ENCODE data around the gene NOP16.
A peak's percentile ranks its signal among the peaks of the same experiment; 100 is the strongest.

Gene NOP16

DNA sequence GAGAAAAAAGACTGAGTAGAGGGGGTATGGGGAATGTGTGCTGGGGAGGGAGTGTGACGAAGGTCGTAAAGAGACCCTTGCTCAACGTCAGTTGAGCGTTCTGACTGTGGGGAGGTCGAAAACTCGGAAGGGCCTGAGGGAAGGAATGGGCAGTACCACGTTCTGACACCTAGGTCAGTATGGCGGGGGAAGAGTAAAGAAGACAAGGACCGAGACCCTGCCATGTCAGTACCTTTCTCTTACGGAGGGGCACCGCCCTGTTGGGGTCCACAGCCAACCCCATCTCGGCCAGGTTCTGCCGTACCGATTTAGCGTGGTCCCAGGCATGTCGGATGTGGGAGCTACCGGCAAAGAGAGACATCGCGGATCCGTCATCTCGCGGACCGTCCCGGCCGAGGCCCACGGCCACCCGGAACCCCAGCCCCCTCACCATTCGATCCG is 375 bp downstream of the NOP16 start:
- H3K27me3 ChIP-seq (ENCODE audit: low read depth): no peaks in the 10 kb centered on the region
- H3K4me1 ChIP-seq: peaks cover 4% of the 10 kb centered on the region; the same call in 1 of the 2 replicates

DNA sequence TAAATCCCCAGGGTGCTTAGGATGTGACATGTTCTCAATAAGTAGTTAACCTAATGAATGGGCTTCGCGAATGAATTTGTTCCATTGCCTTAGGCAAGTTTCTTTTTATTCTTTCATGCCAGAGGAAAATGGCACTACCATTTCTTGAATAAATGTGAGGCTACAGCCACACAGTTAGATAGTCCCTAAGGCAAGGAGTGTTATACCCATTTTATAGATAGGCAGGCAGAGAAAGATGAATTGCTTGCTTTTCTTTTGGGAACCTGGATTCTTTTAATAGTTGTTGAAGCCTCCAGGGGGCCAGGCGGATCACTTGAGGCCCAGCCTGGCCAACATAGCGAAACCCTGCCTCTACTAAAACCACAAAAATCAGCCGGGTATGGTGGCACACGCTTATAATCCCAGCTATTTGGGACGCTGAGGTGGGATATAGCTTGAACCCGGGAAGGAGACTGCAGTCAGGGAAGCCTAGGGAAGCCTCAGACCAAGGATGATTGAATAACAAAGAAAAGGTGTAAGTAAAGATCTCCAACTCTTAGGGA is 943 bp downstream of the NOP16 start:
- Histone ChIP-seq H3K36me3 (replicated peaks) (peaks cover 56% of the 10 kb centered on the region), H3K9me3 (no peaks in the 10 kb centered on the region)

More for the DNA sequence above, 375 bp downstream of the NOP16 start:
- Histone ChIP-seq H3K36me3 (replicated peaks) (peaks cover 52% of the 10 kb centered on the region), H3K9me3 (no peaks in the 10 kb centered on the region), H3K4me3 (peak overlapping the region; percentile 73)
- in situ Hi-C loops (cut with MboI; ENCODE audit: low sequenced_read_pairs): no loop called here
- peak; percentile 34 to 52 for DNase-seq (ENCODE audit: low spot score in 2 of 2)

DNA sequence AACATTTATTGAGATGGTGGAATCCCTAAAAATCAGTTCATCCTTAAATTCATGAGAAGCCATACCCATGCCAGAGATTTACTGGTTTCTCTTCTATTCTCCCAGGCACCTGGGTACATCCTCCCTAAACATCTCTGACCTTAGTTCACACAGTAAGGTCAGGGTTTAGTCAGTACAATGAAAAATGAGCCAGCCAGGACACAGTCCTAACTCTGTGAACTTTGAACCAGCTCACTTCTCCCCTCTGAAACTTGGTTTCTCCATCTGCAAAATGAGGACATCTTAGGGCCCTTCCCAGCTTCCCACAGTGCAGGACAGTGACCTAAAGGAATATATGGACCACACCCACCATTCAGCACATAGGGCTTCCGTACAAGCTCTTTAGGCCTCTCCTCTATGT is 1.9 kb downstream of the NOP16 start:
- in situ Hi-C loops (cut with MboI; ENCODE audit: low sequenced_read_pairs): no loop called here
- peaks cover 4% of the 10 kb centered on the region; the same call in 1 of the 2 replicates for H3K4me1 ChIP-seq
- DNase-seq (ENCODE audit: low spot score in 2 of 2): no peak
- H3K9me3 ChIP-seq: no peaks in the 10 kb centered on the region
- peak overlapping the region; percentile 73; the same call in 1 of the 2 replicates for H3K4me3 ChIP-seq
- H3K27me3 ChIP-seq (ENCODE audit: low read depth): no peaks in the 10 kb centered on the region
- peaks cover 59% of the 10 kb centered on the region for H3K36me3 ChIP-seq (replicated peaks)

More for the DNA sequence above, 943 bp downstream of the NOP16 start:
- Histone ChIP-seq H3K4me3 (peak overlapping the region; percentile 73), H3K4me1 (peaks cover 4% of the 10 kb centered on the region; the same call in 1 of the 2 replicates), H3K27me3 (ENCODE audit: low read depth) (no peaks in the 10 kb centered on the region)
- DNase-seq (ENCODE audit: low spot score in 2 of 2): peak in 1 of 2 experiments; percentile 40
- in situ Hi-C loops (cut with MboI; ENCODE audit: low sequenced_read_pairs): no loop called here

DNA sequence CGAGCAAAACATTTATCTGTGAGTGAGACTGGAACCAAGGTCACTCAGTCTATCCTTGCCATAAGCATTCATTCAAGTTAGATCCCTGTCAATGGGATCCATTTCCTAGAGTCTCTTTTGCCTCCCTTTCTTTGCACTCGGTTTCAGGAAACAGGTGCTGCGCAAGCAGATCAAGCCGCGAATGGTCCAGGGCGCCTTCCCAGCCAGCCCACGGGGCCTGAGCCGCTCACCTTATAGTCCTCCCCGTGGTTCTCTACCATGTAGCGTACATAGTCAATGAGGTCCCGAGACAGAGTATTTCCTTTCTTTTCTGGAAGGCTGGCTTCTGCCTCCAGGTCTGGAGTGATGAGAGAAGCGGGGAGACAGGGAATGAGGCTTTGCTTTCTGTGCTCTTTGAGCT is 3.4 kb downstream of the NOP16 start:
- Histone ChIP-seq H3K4me1 (peaks cover 4% of the 10 kb centered on the region; the same call in 1 of the 2 replicates), H3K36me3 (replicated peaks) (peaks cover 52% of the 10 kb centered on the region), H3K27me3 (ENCODE audit: low read depth) (no peaks in the 10 kb centered on the region), H3K4me3 (no peak overlapping the region), H3K9me3 (no peaks in the 10 kb centered on the region)
- DNase-seq (ENCODE audit: low spot score in 2 of 2): no peak
- in situ Hi-C loops (cut with MboI; ENCODE audit: low sequenced_read_pairs): no loop called here

DNA sequence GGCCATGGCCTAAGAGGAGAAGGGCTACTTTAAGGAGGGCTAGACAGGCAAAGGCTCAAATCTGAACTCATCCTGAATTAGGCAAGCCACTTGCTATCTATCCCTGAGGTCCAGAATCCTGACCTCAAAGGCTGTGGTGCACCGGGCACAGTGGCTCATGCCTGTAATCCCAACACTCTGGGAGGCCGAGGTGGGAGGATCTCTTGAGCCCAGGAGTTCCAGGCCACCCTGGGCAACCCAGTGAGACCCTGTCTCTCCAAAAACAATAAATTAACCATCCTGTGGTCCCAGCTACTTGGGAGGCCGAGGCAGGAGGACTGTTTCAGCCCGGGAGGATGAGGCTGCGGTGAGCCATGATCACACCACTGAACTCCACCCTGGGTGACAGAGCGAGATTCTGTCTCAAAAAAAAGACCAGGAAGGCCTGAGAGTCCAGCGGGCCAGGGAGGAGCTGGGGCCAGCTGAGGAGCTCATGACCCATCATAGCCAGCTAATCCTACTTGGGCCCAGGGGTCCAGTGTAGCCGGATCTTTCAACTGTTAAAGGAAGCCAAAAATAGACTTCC is 4.0 kb downstream of the NOP16 start:
- H3K36me3 ChIP-seq (replicated peaks): peaks cover 52% of the 10 kb centered on the region
- H3K27me3 ChIP-seq (ENCODE audit: low read depth): no peaks in the 10 kb centered on the region
- no peak for DNase-seq (ENCODE audit: low spot score in 2 of 2)
- H3K4me3 ChIP-seq: no peak overlapping the region
- no peaks in the 10 kb centered on the region; the same call in 1 of the 2 replicates for H3K4me1 ChIP-seq
- in situ Hi-C loops (cut with MboI; ENCODE audit: low sequenced_read_pairs): no loop called here
- no peaks in the 10 kb centered on the region for H3K9me3 ChIP-seq

DNA sequence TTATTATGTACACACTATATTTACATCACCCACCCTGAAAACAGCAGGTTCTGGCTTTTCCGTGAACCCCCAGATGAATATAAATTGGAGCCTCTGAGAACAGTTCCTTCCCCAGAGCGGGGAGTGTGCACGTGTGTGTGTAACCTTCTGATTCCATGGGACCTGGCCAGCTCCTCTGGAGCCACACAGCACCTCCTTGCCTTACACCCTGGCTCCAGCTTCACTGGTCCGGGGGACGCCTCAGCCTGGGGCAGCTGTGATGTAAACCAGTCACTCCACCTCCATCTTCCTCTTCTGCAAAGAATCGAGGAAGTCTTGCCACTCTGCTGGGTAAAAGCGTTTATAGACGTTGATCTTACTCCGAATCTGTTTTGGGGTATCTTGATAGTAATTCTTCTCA is 4.4 kb downstream of the NOP16 start:
- H3K9me3 ChIP-seq: no peaks in the 10 kb centered on the region
- no peaks in the 10 kb centered on the region for H3K4me1 ChIP-seq
- no peaks in the 10 kb centered on the region for H3K27me3 ChIP-seq (ENCODE audit: low read depth)
- in situ Hi-C loops (cut with MboI; ENCODE audit: low sequenced_read_pairs): no loop called here
- H3K4me3 ChIP-seq: no peak overlapping the region
- H3K36me3 ChIP-seq (replicated peaks): peaks cover 52% of the 10 kb centered on the region
- no peak for DNase-seq (ENCODE audit: low spot score in 2 of 2)

DNA sequence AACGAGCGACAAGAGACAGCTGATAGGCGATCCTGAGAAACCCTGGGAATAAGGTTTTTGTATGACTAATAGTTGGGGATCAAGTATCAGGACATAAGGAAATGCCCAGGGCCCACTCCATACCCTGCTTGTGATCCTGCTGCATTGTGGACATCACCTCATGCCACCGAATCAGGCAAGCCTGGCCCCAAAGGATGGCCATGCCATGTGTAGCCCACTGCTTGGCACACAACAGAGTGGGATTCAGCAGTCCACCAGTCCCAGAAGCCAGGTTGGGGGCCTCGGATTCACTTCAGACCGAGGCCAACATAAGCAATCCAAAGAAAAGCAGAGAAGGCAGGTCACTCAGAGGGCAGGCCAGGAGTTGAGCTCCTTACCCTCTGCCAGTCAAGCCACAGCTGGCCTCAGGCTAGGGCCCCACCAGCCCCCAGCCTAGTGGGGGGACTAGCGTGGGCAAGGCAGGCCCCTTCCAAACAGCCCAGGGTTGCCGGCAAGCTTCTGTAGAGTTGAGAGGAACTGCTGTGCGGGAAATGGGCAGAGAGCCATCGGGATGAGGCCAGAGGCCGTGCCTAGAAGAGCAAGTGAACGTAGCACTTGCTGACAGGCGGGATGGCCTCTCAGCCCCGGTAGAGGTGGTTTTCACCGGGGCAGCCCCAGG is 5.0 kb downstream of the NOP16 start:
- no peak for DNase-seq (ENCODE audit: low spot score in 2 of 2)
- in situ Hi-C loops (cut with MboI; ENCODE audit: low sequenced_read_pairs): no loop called here
- H3K9me3 ChIP-seq: no peaks in the 10 kb centered on the region
- no peak overlapping the region for H3K4me3 ChIP-seq
- H3K27me3 ChIP-seq (ENCODE audit: low read depth): no peaks in the 10 kb centered on the region
- H3K36me3 ChIP-seq (replicated peaks): peaks cover 52% of the 10 kb centered on the region
- H3K4me1 ChIP-seq: no peaks in the 10 kb centered on the region

DNA sequence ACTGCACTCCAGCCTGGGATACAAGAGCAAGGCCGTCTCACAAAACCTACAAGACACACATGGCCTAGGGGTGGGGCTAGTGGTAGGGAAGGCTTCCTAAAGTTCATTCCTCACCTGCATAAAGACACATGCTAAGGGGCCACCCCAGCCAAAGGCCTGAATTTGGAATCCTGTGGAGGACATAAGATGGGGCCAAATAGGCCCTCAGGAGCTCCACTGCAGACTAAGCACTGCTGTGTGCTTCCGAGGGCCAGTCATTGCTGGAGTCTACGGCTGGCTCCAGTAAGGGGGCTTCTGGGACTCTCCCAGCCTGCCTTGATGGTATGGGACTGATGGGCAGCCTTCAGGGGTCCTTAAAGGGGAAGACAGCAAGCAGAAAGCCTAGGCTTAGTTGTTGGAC is 5.7 kb downstream of the NOP16 start:
- no peaks in the 10 kb centered on the region for H3K4me1 ChIP-seq
- H3K4me3 ChIP-seq: no peak overlapping the region
- no peak for DNase-seq (ENCODE audit: low spot score in 2 of 2)
- peaks cover 52% of the 10 kb centered on the region for H3K36me3 ChIP-seq (replicated peaks)
- no peaks in the 10 kb centered on the region for H3K9me3 ChIP-seq
- no peaks in the 10 kb centered on the region for H3K27me3 ChIP-seq (ENCODE audit: low read depth)
- in situ Hi-C loops (cut with MboI; ENCODE audit: low sequenced_read_pairs): no loop called here

DNA sequence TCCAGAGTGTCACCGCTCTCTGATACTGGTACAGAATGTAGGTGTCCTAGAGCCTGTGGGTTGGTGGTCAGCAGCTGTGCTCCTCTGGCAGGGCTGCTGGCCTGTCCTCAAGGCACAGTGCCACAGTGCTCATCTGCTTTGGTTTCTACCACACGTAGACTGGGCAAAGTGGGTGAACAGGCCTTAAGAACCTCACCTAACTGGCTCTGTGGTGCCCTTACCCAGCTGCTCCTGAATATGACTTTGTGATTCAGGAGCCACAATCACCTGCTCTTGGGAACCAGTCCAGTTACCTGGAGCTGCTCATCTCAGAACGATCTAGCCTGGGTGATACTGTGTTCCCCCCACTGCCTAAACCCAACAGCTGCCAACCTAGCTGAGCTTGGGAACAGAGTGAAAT is 6.4 kb downstream of the NOP16 start:
- H3K4me1 ChIP-seq: no peaks in the 10 kb centered on the region
- peaks cover 52% of the 10 kb centered on the region for H3K36me3 ChIP-seq (replicated peaks)
- in situ Hi-C loops (cut with MboI; ENCODE audit: low sequenced_read_pairs): no loop called here
- no peaks in the 10 kb centered on the region for H3K9me3 ChIP-seq
- DNase-seq (ENCODE audit: low spot score in 2 of 2): no peak
- H3K4me3 ChIP-seq: no peak overlapping the region
- H3K27me3 ChIP-seq (ENCODE audit: low read depth): no peaks in the 10 kb centered on the region

DNA sequence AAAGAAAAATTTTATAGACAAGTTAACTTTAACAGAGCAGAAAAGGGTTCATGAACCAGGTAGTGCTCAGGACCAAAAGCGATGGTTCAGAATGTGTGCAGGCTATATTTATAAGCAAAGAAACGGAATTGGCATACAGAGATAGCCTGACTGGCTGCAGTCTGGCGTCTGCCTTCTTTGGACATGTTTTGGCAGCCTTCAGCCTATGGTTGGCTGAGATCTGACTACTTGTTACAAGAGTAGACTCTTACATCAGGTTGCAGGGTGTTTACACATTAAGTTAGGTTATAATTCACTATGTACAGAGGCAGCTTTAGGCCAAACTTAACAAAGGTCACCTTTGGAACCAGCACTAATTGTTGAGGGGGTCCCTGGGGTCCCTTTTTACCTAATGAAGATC is 7.0 kb downstream of the NOP16 start:
- Histone ChIP-seq H3K27me3 (ENCODE audit: low read depth) (no peaks in the 10 kb centered on the region), H3K36me3 (replicated peaks) (peaks cover 48% of the 10 kb centered on the region), H3K9me3 (no peaks in the 10 kb centered on the region), H3K4me3 (no peak overlapping the region), H3K4me1 (no peaks in the 10 kb centered on the region)
- in situ Hi-C loops (cut with MboI; ENCODE audit: low sequenced_read_pairs): no loop called here
- DNase-seq (ENCODE audit: low spot score in 2 of 2): no peak

DNA sequence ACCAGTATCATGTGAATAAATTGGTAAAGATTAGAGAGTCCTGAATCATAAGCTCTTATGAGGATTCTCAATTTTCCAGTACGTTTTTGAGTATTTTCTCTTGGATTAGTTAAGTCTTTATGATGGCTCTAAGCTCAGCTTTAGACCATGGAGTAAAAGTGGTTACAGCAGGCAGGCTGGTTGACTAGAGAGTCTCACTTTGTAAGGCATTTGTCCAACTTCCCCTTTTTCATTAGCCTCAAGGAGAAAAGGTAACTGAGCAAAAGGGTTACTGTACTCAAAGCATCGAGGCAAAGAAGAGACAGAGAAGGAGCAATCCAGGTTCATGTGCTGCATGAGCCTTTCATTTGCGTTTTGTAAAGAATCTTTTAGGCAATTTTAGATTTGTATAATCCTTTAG is 8.5 kb downstream of the NOP16 start:
- no peak for DNase-seq (ENCODE audit: low spot score in 2 of 2)
- Histone ChIP-seq H3K4me3 (no peak overlapping the region), H3K9me3 (no peaks in the 10 kb centered on the region), H3K36me3 (replicated peaks) (peaks cover 33% of the 10 kb centered on the region), H3K27me3 (ENCODE audit: low read depth) (no peaks in the 10 kb centered on the region), H3K4me1 (no peaks in the 10 kb centered on the region)
- in situ Hi-C loops (cut with MboI; ENCODE audit: low sequenced_read_pairs): no loop called here

DNA sequence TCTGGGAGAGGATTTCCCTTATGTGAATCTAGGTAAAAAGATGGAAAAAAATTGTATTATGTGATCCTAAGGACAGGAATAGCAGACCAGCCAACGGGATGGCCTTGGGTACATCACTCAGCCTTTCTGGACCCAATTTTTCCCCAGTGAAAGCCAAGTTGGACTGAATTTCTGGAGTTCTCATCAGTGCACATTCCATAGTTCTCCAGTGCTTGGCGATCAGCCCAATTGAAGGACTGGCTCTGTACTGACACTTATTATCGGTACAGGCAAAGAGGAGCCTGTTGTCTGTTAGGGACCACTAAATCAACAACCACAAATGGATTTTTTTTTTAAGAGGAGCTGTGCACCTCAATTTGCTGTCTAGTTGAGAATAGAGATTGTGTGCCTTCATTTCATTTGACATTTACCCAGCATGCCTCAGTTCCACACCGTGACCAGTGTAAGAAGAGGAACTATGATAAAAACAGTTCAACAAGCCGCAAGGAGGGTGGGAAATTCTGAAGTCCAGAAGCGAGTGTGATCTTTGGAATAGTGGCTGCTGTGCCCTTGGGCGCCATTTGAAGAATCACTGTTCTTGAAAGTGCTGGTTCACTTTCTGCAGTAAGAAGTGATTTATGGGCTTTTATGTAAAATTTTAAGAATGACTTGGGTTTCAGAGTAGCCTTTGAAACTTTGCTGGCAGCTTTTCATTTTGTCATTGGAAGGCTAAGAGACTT is 15.1 kb downstream of the NOP16 start:
- in situ Hi-C loops (cut with MboI; ENCODE audit: low sequenced_read_pairs): no loop called here
- H3K36me3 ChIP-seq (replicated peaks): no peaks in the 10 kb centered on the region

DNA sequence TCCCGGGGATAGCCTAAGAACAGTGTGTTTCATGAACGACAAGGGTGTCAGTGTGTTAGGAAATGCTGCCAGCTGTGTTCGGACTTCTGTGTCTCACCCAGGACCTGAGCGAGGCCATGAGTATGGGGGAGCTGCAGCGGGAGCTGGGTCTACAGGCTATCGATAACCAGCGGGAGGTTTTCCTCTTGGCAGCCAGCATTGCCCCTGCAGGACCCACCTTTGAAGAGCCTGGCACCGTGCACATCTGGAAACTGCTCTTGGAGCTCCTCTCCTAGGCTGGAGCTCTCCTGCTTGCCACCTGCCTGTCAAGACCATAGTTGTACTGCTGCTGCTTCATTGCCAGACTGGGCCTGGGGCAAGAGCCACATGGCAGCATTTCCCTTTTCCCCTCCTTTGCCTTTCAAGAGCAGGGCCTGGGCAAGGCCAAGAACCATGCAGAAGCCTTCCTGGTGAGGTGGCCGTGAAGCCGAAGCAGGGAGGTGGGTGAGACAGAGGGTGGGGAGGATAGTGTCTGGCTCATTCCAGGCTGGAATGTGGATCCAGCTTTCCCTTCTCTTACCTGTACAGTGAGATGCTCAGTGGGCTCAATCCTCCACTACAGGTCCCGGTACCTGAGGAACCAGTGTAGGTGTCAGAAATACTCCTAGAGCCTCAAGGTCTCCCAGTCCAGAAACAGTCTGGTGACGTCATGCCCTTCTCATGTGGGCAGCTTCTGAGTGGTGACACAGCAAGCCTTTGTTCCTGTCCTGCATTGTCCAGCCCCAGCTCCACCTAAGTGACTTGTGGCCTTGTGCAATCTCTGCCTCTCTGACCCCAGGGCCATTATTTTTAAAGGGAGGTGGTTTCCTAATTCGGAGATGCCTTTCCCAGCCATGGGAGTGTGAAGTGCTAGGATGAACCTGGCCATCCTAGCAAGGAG is 16.5 kb downstream of the NOP16 start:
- H3K9me3 ChIP-seq: no peaks in the 10 kb centered on the region
- no peak for DNase-seq (ENCODE audit: low spot score in 2 of 2)
- H3K27me3 ChIP-seq (ENCODE audit: low read depth): no peaks in the 10 kb centered on the region
- no peak overlapping the region for H3K4me3 ChIP-seq
- peaks cover 4% of the 10 kb centered on the region; the same call in 1 of the 2 replicates for H3K4me1 ChIP-seq
- no peaks in the 10 kb centered on the region for H3K36me3 ChIP-seq (replicated peaks)
- in situ Hi-C loops (cut with MboI; ENCODE audit: low sequenced_read_pairs): no loop called here

More for the DNA sequence above, 15.1 kb downstream of the NOP16 start:
- H3K9me3 ChIP-seq: no peaks in the 10 kb centered on the region
- H3K4me1 ChIP-seq: peaks cover 4% of the 10 kb centered on the region; the same call in 1 of the 2 replicates
- no peak overlapping the region for H3K4me3 ChIP-seq
- H3K27me3 ChIP-seq (ENCODE audit: low read depth): no peaks in the 10 kb centered on the region
- DNase-seq (ENCODE audit: low spot score in 2 of 2): no peak

All from HAP-1 (cell line).